ENCODE measurements around the gene NDUFB4.

NDUFB4 gene

DNA sequence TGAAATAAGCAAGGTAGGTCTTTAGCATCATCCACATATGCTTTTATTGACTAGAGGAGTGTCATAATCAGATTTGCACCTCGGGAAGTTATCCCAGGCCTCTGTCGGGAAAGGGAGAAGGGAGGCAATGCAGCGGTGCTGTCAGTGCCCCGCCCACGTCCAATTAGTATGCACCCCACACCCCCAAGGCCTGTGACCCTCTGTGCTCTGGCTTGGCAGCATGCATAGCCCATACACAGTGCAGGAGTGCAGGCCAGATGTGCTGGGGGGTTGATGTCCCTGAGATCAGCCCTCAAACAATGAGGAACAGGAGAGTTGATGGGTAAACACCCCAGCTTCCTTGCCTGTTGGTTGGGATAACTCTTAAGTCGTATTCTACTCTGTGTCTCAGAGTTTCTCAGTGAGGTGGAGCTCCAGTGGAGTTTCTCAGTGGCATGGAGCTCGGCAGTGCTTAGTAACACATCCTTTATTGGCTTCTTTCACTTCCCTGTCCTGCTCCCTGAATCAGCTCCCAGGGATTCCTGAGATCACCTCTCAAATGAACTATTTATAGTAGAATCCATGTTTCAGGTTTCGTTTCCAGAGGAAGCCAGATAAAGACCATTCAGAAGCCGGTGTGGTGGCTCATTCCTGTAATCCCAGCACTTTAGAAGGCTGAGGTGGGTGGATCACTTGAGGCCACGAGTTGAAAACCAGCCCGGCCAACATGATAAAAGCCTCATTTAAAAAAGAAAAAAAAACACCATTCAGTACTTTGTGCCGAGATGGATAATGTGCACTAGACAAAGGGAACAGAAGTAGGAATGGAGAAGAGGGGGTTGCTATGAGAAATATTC lies 26.7 kb upstream of the NDUFB4 start:
- Histone ChIP-seq H3K9ac (ENCODE audit: low read length) (no peak overlapping the region), H3K9me3 (ENCODE audit: insufficient read depth, low read length) (no peaks in the 10 kb centered on the region), H3K36me3 (ENCODE audit: low read length) (no peaks in the 10 kb centered on the region), H3K27me3 (ENCODE audit: low read length) (no peaks in the 10 kb centered on the region), H2AFZ (ENCODE audit: low read depth, low read length, severe bottlenecking) (no peak overlapping the region), H3K79me2 (ENCODE audit: insufficient read depth, low read length) (no peaks in the 10 kb centered on the region), H3K9me2 (replicated peaks; ENCODE audit: insufficient read depth, low read length) (no peaks in the 10 kb centered on the region), H3K27ac (ENCODE audit: low read depth, low read length) (no peak overlapping the region), H3F3A (ENCODE audit: insufficient read depth) (no peaks in the 10 kb centered on the region), H3K4me3 (ENCODE audit: insufficient read depth, low read length, poor library complexity, severe bottlenecking) (no peak overlapping the region), H3K4me2 (ENCODE audit: low read depth, low read length, poor library complexity, severe bottlenecking) (no peak overlapping the region), H4K20me1 (ENCODE audit: low read depth, low read length) (no peaks in the 10 kb centered on the region)
- TF ChIP-seq, protein P1, sequence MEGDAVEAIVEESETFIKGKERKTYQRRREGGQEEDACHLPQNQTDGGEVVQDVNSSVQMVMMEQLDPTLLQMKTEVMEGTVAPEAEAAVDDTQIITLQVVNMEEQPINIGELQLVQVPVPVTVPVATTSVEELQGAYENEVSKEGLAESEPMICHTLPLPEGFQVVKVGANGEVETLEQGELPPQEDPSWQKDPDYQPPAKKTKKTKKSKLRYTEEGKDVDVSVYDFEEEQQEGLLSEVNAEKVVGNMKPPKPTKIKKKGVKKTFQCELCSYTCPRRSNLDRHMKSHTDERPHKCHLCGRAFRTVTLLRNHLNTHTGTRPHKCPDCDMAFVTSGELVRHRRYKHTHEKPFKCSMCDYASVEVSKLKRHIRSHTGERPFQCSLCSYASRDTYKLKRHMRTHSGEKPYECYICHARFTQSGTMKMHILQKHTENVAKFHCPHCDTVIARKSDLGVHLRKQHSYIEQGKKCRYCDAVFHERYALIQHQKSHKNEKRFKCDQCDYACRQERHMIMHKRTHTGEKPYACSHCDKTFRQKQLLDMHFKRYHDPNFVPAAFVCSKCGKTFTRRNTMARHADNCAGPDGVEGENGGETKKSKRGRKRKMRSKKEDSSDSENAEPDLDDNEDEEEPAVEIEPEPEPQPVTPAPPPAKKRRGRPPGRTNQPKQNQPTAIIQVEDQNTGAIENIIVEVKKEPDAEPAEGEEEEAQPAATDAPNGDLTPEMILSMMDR (IDR thresholded peaks at IDR 0.05; ENCODE audit: insufficient read depth, low read length, poor library complexity, severe bottlenecking) = no peak
- no peak for TF ChIP-seq EZH2phosphoT487 (conservative IDR thresholded peaks at IDR 0.05; ENCODE audit: low read length)

DNA sequence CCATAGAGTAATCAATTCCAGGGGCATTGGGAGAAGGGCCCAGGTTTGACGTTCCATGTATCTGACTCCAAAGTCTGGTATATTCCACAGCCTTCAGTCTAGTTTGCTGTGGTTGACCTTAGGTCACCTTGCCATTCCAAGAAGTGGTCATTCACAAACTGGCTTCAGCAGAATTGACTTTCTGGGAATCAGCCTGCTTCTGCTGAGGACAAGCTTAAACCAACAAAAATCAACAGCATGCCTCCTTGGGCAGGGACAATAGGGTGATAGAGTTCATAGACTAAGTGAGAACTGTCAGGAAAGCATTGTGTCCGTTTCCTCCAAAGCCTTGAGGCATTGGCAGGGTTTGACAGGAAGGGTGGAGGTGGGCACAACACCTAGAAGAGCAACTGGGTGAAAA lies 24.1 kb upstream of the NDUFB4 start:
- Histone ChIP-seq H3K79me2 (ENCODE audit: insufficient read depth, low read length) (no peaks in the 10 kb centered on the region), H4K20me1 (ENCODE audit: low read depth, low read length) (no peaks in the 10 kb centered on the region), H3K4me2 (ENCODE audit: low read depth, low read length, poor library complexity, severe bottlenecking) (no peak overlapping the region), H3K36me3 (ENCODE audit: low read length) (no peaks in the 10 kb centered on the region), H3F3A (ENCODE audit: insufficient read depth) (no peaks in the 10 kb centered on the region), H3K27me3 (ENCODE audit: low read length) (no peaks in the 10 kb centered on the region), H3K9ac (ENCODE audit: low read length) (no peak overlapping the region), H2AFZ (ENCODE audit: low read depth, low read length, severe bottlenecking) (no peak overlapping the region), H3K9me2 (replicated peaks; ENCODE audit: insufficient read depth, low read length) (no peaks in the 10 kb centered on the region), H3K9me3 (ENCODE audit: insufficient read depth, low read length) (no peaks in the 10 kb centered on the region), H3K4me3 (ENCODE audit: insufficient read depth, low read length, poor library complexity, severe bottlenecking) (no peak overlapping the region), H3K27ac (ENCODE audit: low read depth, low read length) (no peak overlapping the region)
- TF ChIP-seq, protein P1 (IDR thresholded peaks at IDR 0.05; ENCODE audit: insufficient read depth, low read length, poor library complexity, severe bottlenecking) = no peak
- TF ChIP-seq EZH2phosphoT487 (conservative IDR thresholded peaks at IDR 0.05; ENCODE audit: low read length) = no peak

DNA sequence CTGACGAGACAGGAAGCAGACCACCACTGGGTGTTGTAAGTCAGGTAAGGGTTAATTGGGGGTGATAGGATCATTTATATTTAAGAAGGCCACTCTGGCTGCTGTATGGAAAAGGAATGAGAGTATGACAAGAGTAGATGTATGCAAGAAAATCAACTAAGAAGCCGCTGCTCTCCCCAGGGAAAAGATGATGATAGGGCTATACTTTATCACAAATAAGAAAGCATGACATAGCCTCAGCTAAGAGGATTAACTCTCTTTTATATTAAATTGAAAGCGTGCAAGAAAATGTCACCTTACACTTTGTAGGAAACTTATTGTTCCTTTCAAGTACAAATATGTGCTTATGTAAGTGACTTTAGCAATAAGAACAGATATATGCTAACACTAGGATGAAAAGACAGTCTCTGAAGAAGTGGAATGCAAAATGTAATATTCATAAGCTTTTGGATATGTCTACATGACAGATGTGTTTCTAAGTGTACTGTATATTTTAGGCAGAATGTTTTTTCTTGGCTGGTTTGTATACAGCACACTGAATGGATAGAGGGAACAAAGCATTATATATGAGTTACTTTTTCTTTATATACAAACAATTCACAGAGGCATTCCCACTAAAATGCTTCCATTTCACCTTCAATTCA lies 8.7 kb upstream of the NDUFB4 start:
- no peak overlapping the region for H3K9ac ChIP-seq (ENCODE audit: low read length)
- no peak overlapping the region for H3K4me2 ChIP-seq (ENCODE audit: low read depth, low read length, poor library complexity, severe bottlenecking)
- no peaks in the 10 kb centered on the region for H3K36me3 ChIP-seq (ENCODE audit: low read length)
- H3F3A ChIP-seq (ENCODE audit: insufficient read depth) = no peaks in the 10 kb centered on the region
- no peak for TF ChIP-seq EZH2phosphoT487 (conservative IDR thresholded peaks at IDR 0.05; ENCODE audit: low read length)
- TF ChIP-seq, protein P1 (IDR thresholded peaks at IDR 0.05; ENCODE audit: insufficient read depth, low read length, poor library complexity, severe bottlenecking) = no peak
- H3K9me3 ChIP-seq (ENCODE audit: insufficient read depth, low read length) = no peaks in the 10 kb centered on the region
- no peak overlapping the region for H3K4me3 ChIP-seq (ENCODE audit: insufficient read depth, low read length, poor library complexity, severe bottlenecking)
- H3K9me2 ChIP-seq (replicated peaks; ENCODE audit: insufficient read depth, low read length) = no peaks in the 10 kb centered on the region
- H4K20me1 ChIP-seq (ENCODE audit: low read depth, low read length) = no peaks in the 10 kb centered on the region
- H2AFZ ChIP-seq (ENCODE audit: low read depth, low read length, severe bottlenecking) = no peak overlapping the region
- no peaks in the 10 kb centered on the region for H3K27me3 ChIP-seq (ENCODE audit: low read length)
- H3K27ac ChIP-seq (ENCODE audit: low read depth, low read length) = no peak overlapping the region
- H3K79me2 ChIP-seq (ENCODE audit: insufficient read depth, low read length) = no peaks in the 10 kb centered on the region

All from SU-DHL-6 (cell line).